Progenitor cell of endocrine pancreas (in vitro differentiated cells): Measurements from ENCODE around the gene OPA1. TPM values are rescaled to one million over a fixed set of nuclear protein-coding genes. Genes with fewer than 3 reads are reported as not detected.

ENCODE experiments used
- DNase-seq: peaks from one replicate; pipeline ENCODE4 v3.0.0; 2021; ENCODE audit warnings: low spot score; ENCODE audit not compliant: unreplicated experiment
- H3K27ac Mint-ChIP-seq: 2 replicates; pipeline ENCODE4 v1.8.0; 2021; ENCODE audit warnings: mild to moderate bottlenecking, moderate library complexity, mixed read lengths
- H3K27me3 Mint-ChIP-seq: 2 replicates; pipeline ENCODE4 v1.8.0; 2021; ENCODE audit warnings: mixed read lengths
- H3K36me3 Mint-ChIP-seq: 2 replicates; pipeline ENCODE4 v1.8.0; 2022; ENCODE audit warnings: mixed read lengths; ENCODE audit not compliant: insufficient read depth
- H3K4me1 Mint-ChIP-seq: 2 replicates; pipeline ENCODE4 v1.8.0; 2021; ENCODE audit warnings: low read depth, mixed read lengths
- H3K4me3 Mint-ChIP-seq: 2 replicates; pipeline ENCODE4 v1.8.0; 2021; ENCODE audit warnings: low read depth, mild to moderate bottlenecking, moderate library complexity, mixed read lengths
- H3K9me3 Mint-ChIP-seq: 2 replicates; pipeline ENCODE4 v1.8.0; 2021; ENCODE audit warnings: low read depth, mixed read lengths
- CTCF ChIP-seq: fragments of 200-600 bp; sonication (generic); IDR thresholded peaks from one replicate; pipeline ENCODE4 v1.5.0; 2021; ENCODE audit warnings: antibody characterized with exemption, mild to moderate bottlenecking; ENCODE audit not compliant: unreplicated experiment
- total RNA-seq: library from RNA; stranded (reverse); gene quantifications from 2 replicates; pipeline ENCODE4 v1.2.1, GENCODE V29; 2021

OPA1 gene
- total RNA-seq, 1 donor from 2014 or later: 60.8 TPM

GRCh38 chr3:193702967-193703366 is 110.0 kb downstream of the OPA1 start:
- H3K36me3 Mint-ChIP-seq: peaks cover 7% of the 10 kb centered on the region
- H3K27ac Mint-ChIP-seq: no peak overlapping the region
- DNase-seq: no peak
- no peaks in the 10 kb centered on the region for H3K9me3 Mint-ChIP-seq
- H3K4me3 Mint-ChIP-seq: no peak overlapping the region
- TF ChIP-seq CTCF: no peak
- peaks cover 2% of the 10 kb centered on the region for H3K4me1 Mint-ChIP-seq
- no peaks in the 10 kb centered on the region for H3K27me3 Mint-ChIP-seq

- peak; percentile 15 for TF ChIP-seq CTCF
- no peaks in the 10 kb centered on the region for H3K9me3 Mint-ChIP-seq
- H3K27ac Mint-ChIP-seq: peak overlapping the region; percentile 4
- H3K4me3 Mint-ChIP-seq: no peak overlapping the region
- no peak for DNase-seq
- H3K4me1 Mint-ChIP-seq: peaks cover 2% of the 10 kb centered on the region
- H3K27me3 Mint-ChIP-seq: no peaks in the 10 kb centered on the region
- peaks cover 7% of the 10 kb centered on the region for H3K36me3 Mint-ChIP-seq
These were observed 111.4 kb downstream of the OPA1 start for GRCh38 chr3:193704431-193704830.

GRCh38 chr3:193708270-193708669 is 115.3 kb downstream of the OPA1 start:
- TF ChIP-seq CTCF: no peak
- no peaks in the 10 kb centered on the region for H3K27me3 Mint-ChIP-seq
- H3K9me3 Mint-ChIP-seq: no peaks in the 10 kb centered on the region
- DNase-seq: no peak
- no peaks in the 10 kb centered on the region for H3K36me3 Mint-ChIP-seq
- no peak overlapping the region for H3K4me3 Mint-ChIP-seq
- H3K4me1 Mint-ChIP-seq: peaks cover 21% of the 10 kb centered on the region
- H3K27ac Mint-ChIP-seq: peak overlapping the region; percentile 0

- no peak for TF ChIP-seq CTCF
- no peak for DNase-seq
- H3K4me1 Mint-ChIP-seq: peaks cover 20% of the 10 kb centered on the region
- peaks cover 11% of the 10 kb centered on the region for H3K9me3 Mint-ChIP-seq
- peak overlapping the region; percentile 33 for H3K27ac Mint-ChIP-seq
- no peak overlapping the region for H3K4me3 Mint-ChIP-seq
- no peaks in the 10 kb centered on the region for H3K27me3 Mint-ChIP-seq
- peaks cover 8% of the 10 kb centered on the region for H3K36me3 Mint-ChIP-seq
These were observed 117.5 kb downstream of the OPA1 start for GRCh38 chr3:193710286-193711165.

GRCh38 chr3:193711166-193711485 is 118.1 kb downstream of the OPA1 start:
- peak overlapping the region; percentile 33 for H3K27ac Mint-ChIP-seq
- no peak for TF ChIP-seq CTCF
- no peak for DNase-seq
- H3K36me3 Mint-ChIP-seq: peaks cover 8% of the 10 kb centered on the region
- peaks cover 20% of the 10 kb centered on the region for H3K4me1 Mint-ChIP-seq
- no peaks in the 10 kb centered on the region for H3K27me3 Mint-ChIP-seq
- no peak overlapping the region for H3K4me3 Mint-ChIP-seq
- H3K9me3 Mint-ChIP-seq: peaks cover 16% of the 10 kb centered on the region
